Thyroid gland (tissue), 4 donors: ENCODE results near the gene ST6GALNAC5. TPM values are rescaled to one million over a fixed set of nuclear protein-coding genes. Genes with fewer than 3 reads are reported as not detected.

ENCODE experiments used
- DNase-seq, 2 donors: peaks; one replicate each; pipeline ENCODE4 v3.0.0-alpha.2; 2019
- H3K27ac ChIP-seq, 3 donors: fragments of 200-600 bp; sonication (generic); 1 replicate in 2 of 3; 2 replicates in 1 of 3; pipeline ENCODE4 v1.5.1; 2016 to 2019; ENCODE audit warnings: mild to moderate bottlenecking in 1 of 3, moderate library complexity in 1 of 3
- H3K27me3 ChIP-seq: fragments of 200-600 bp; sonication (generic); one replicate; pipeline ENCODE4 v1.5.1; 2019
- H3K36me3 ChIP-seq, 2 donors: fragments of 200-600 bp; sonication (generic); one replicate each; pipeline ENCODE4 v1.5.1; 2016 to 2019
- H3K4me1 ChIP-seq, 2 donors: fragments of 200-600 bp; sonication (generic); one replicate each; pipeline ENCODE4 v1.5.1; 2017 to 2019
- H3K4me3 ChIP-seq, 3 donors: fragments of 200-600 bp; sonication (generic); replicated peaks in 1 of 3; 1 replicate in 2 of 3; 2 replicates in 1 of 3; pipeline ENCODE4 v1.5.1; 2016; ENCODE audit warnings: mild to moderate bottlenecking in 1 of 3
- H3K9me3 ChIP-seq: fragments of 200-600 bp; sonication (generic); one replicate; pipeline ENCODE4 v1.5.1; 2017
- POLR2A ChIP-seq, 2 donors: fragments of 450-650 bp; IDR thresholded peaks; one replicate each; pipeline ENCODE4 v1.6.1; 2017; ENCODE audit warnings: antibody characterized with exemption in 2 of 2, mild to moderate bottlenecking in 2 of 2, moderate library complexity in 1 of 2
- WGBS, 2 donors: methylation state at CpG; one replicate each; pipeline ENCODE4 v1.1.5; 2017; 5-methylcytosine and 5-hydroxymethylcytosine counted together
- intact Hi-C: fragments of 100-400 bp; cut with DNase I; formaldehyde crosslinking; loops from one replicate; pipeline ENCODE4 v1.15.1; 2023
- total RNA-seq, 4 donors: library from RNA; depleted of rRNA; stranded (reverse); fragments of >200 nt; gene quantifications; one replicate each; pipeline ENCODE4 v1.2.3, GENCODE V29; 2016
- TF ChIP-seq, protein P1 (sequence below), 6 experiments: fragments of 200-600 bp in 3 of 6; fragments of 450-650 bp in 3 of 6; sonication (generic) in 3 of 6; IDR thresholded peaks; one replicate each; pipeline ENCODE4 v1.5.1; 2016 to 2019; ENCODE audit warnings: antibody characterized with exemption in 6 of 6, mild to moderate bottlenecking in 2 of 6, inconsistent platforms in 1 of 6, moderate library complexity in 1 of 6

ST6GALNAC5 gene
- total RNA-seq, 4 donors from 2014 or later, result 0.83 to 3.0 TPM; not detected in 2

DNA sequence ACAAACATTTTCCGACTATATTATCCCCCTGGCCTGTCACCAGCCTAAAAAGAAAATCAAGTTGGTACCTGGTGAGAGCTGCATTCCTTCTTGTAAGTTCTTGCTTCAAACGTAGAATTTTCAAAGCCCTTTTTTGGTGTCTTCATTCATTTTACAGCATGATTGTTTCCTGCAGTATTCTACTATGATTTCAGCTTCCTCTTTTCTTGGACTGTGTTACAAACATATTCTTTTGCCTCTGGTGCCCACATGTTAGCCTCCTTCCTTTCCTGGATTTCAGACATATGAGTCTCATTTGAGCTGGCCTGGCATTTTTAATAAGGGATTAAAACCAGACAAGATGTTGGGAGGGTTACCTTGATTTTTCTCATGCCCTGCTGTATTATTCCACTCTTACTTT, 209.5 kb downstream of the ST6GALNAC5 start:
- intact Hi-C loops, result no loop called here
- WGBS, 2 donors, result 78 to 79% methylated on average over 2 of the region's 2 CpGs
- DNase-seq, result no peak
- no peaks in the 10 kb centered on the region for H3K9me3 ChIP-seq
- no peak overlapping the region for H3K27ac ChIP-seq
- TF ChIP-seq, protein P1, sequence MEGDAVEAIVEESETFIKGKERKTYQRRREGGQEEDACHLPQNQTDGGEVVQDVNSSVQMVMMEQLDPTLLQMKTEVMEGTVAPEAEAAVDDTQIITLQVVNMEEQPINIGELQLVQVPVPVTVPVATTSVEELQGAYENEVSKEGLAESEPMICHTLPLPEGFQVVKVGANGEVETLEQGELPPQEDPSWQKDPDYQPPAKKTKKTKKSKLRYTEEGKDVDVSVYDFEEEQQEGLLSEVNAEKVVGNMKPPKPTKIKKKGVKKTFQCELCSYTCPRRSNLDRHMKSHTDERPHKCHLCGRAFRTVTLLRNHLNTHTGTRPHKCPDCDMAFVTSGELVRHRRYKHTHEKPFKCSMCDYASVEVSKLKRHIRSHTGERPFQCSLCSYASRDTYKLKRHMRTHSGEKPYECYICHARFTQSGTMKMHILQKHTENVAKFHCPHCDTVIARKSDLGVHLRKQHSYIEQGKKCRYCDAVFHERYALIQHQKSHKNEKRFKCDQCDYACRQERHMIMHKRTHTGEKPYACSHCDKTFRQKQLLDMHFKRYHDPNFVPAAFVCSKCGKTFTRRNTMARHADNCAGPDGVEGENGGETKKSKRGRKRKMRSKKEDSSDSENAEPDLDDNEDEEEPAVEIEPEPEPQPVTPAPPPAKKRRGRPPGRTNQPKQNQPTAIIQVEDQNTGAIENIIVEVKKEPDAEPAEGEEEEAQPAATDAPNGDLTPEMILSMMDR (IDR thresholded peaks at IDR 0.05), result no peak
- no peak for TF ChIP-seq POLR2A (IDR thresholded peaks at IDR 0.05)
- H3K4me1 ChIP-seq, result no peaks in the 10 kb centered on the region
- H3K4me3 ChIP-seq, result no peak overlapping the region
- no peaks in the 10 kb centered on the region for H3K36me3 ChIP-seq
- H3K27me3 ChIP-seq, result no peaks in the 10 kb centered on the region

DNA sequence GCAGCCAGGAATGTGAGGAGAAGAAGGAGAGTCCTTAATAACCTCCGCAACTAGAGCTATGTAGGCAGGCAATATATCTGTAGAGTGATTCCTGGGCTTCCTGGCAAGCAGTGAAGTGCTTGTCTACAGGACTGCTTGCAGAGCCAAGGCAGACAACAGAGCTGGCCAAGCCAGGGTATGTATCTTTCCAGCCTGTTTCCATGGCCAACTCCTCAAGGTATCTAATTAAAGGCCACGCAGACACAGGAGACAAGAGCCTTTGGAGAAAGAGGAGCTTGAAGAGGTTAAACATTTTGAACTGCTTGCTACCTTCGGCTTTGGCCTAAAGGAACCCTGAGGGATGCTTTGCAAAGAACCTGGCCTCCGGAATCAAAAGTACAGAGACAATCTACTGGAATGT, 214.6 kb downstream of the ST6GALNAC5 start:
- no peak for DNase-seq
- Histone ChIP-seq H3K4me3 (no peak overlapping the region), H3K27me3 (no peaks in the 10 kb centered on the region), H3K9me3 (no peaks in the 10 kb centered on the region), H3K36me3 (no peaks in the 10 kb centered on the region), H3K4me1 (no peaks in the 10 kb centered on the region), H3K27ac (no peak overlapping the region)
- 57 to 69% methylated on average over 4 of the region's 4 CpGs for WGBS, 2 donors
- TF ChIP-seq, protein P1 (IDR thresholded peaks at IDR 0.05), result no peak
- TF ChIP-seq POLR2A (IDR thresholded peaks at IDR 0.05), result no peak
- intact Hi-C loops, result no loop called here

DNA sequence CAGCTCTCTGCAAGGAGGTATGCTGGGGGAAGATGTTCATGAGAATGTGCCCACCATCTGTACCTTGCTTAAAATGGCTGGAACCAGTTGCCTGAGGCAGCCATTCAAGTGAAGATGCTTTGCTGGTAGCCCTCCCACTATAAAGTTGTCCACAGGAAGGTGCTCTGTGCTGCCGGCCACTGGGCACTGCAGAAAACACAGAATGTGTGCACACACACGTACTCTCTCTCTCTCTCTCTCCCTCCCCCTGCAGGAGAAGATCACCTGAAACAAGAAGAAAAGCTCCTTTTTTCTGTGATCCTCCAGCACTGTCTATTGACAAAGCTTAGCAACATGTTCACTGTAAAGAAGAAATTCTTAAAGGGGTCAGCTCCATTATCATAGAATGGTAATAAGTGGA, 217.2 kb downstream of the ST6GALNAC5 start:
- Histone ChIP-seq H3K27me3 (no peaks in the 10 kb centered on the region), H3K4me1 (no peaks in the 10 kb centered on the region), H3K36me3 (no peaks in the 10 kb centered on the region), H3K4me3 (no peak overlapping the region), H3K27ac (no peak overlapping the region), H3K9me3 (no peaks in the 10 kb centered on the region)
- no peak for DNase-seq
- TF ChIP-seq, protein P1 (IDR thresholded peaks at IDR 0.05), result no peak
- no peak for TF ChIP-seq POLR2A (IDR thresholded peaks at IDR 0.05)
- WGBS, 2 donors, result 73 to 86% methylated on average over 2 of the region's 2 CpGs
- intact Hi-C loops, result no loop called here

DNA sequence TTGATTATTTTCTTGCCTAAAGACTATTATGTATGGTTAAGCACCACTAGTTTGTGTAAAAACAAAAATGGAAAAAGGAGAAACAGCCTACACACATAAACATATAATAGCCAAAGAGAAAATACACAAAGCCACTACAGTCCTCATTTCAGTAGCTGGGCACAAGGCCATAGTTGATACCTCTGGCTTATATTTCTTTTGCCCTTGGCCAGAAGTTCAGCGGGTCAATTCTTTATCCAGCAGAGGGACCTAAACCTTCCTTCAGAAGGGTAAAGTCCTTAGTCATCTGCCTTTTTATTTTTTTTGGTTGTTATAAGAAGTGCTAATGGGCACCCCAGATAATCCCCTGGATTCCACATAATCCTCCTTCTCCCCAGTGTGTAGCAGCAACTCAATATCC, 217.8 kb downstream of the ST6GALNAC5 start:
- Histone ChIP-seq H3K4me3 (no peak overlapping the region), H3K4me1 (no peaks in the 10 kb centered on the region), H3K36me3 (no peaks in the 10 kb centered on the region), H3K27ac (no peak overlapping the region), H3K27me3 (no peaks in the 10 kb centered on the region), H3K9me3 (no peaks in the 10 kb centered on the region)
- WGBS, 2 donors, result 92 to 94% methylated on average over 1 of the region's 1 CpG
- no peak for DNase-seq
- intact Hi-C loops, result no loop called here
- no peak for TF ChIP-seq POLR2A (IDR thresholded peaks at IDR 0.05)
- TF ChIP-seq, protein P1 (IDR thresholded peaks at IDR 0.05), result no peak

DNA sequence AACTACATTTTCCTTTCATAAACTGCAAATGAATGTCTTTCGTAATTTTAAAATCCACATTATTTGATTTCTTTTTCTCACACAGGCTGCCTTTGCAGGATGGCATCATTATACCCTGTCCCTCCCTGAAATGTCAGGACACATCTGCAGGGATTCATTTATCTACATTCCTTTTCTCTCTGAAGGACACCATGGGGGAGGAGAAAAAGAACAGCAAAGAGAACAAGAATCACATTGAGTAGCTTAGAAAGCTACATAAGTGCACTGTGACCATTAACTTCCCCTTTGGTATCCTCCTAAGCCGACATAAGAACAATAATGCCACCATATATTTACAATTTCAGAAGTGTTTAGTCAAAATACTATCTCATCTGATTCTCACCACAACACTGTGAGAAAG, 222.5 kb downstream of the ST6GALNAC5 start:
- H3K4me3 ChIP-seq, result no peak overlapping the region
- H3K4me1 ChIP-seq, result no peaks in the 10 kb centered on the region
- H3K27ac ChIP-seq, result no peak overlapping the region
- H3K27me3 ChIP-seq, result no peaks in the 10 kb centered on the region
- no peaks in the 10 kb centered on the region for H3K36me3 ChIP-seq
- DNase-seq, result no peak
- WGBS, 2 donors, result 45 to 69% methylated on average over 2 of the region's 2 CpGs
- H3K9me3 ChIP-seq, result no peaks in the 10 kb centered on the region
- TF ChIP-seq, protein P1 (IDR thresholded peaks at IDR 0.05), result no peak
- no peak for TF ChIP-seq POLR2A (IDR thresholded peaks at IDR 0.05)
- intact Hi-C loops, result no loop called here
